ENCODE data around the gene PLA2G4E. TPM values are rescaled to one million over a fixed set of nuclear protein-coding genes. Genes with fewer than 3 reads are reported as not detected.

PLA2G4E gene
- total RNA-seq, 6 donors from 2014 or later = 0.13 to 5.2 (median 1.1) TPM; not detected in 2

- Histone ChIP-seq H3K4me3 (no peak overlapping the region), H3K4me1 (peaks cover 4 to 16% (median 9%) of the 10 kb centered on the region in 4 donors), H3K36me3 (peaks cover 0 to 45% (median 12%) of the 10 kb centered on the region in 4 donors), H3K9me3 (no peaks in the 10 kb centered on the region), H3K27ac (peak overlapping the region in 2 of 4 donors; percentile 63 to 67), H3K27me3 (no peaks in the 10 kb centered on the region)
- TF ChIP-seq POLR2A (IDR thresholded peaks at IDR 0.05) (no peak), EP300 (IDR thresholded peaks at IDR 0.05) (no peak), POLR2AphosphoS5 (IDR thresholded peaks at IDR 0.05) (no peak)
- TF ChIP-seq, protein P1, sequence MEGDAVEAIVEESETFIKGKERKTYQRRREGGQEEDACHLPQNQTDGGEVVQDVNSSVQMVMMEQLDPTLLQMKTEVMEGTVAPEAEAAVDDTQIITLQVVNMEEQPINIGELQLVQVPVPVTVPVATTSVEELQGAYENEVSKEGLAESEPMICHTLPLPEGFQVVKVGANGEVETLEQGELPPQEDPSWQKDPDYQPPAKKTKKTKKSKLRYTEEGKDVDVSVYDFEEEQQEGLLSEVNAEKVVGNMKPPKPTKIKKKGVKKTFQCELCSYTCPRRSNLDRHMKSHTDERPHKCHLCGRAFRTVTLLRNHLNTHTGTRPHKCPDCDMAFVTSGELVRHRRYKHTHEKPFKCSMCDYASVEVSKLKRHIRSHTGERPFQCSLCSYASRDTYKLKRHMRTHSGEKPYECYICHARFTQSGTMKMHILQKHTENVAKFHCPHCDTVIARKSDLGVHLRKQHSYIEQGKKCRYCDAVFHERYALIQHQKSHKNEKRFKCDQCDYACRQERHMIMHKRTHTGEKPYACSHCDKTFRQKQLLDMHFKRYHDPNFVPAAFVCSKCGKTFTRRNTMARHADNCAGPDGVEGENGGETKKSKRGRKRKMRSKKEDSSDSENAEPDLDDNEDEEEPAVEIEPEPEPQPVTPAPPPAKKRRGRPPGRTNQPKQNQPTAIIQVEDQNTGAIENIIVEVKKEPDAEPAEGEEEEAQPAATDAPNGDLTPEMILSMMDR (IDR thresholded peaks at IDR 0.05) = no peak
- WGBS, 2 donors = 81 to 85% methylated on average over 6 of the region's 6 CpGs
- no peak for DNase-seq
- no peak for ATAC-seq (ENCODE audit: low FRiP score in 2 of 2)
Measured at GRCh38 chr15:41943543-41944312, 77.1 kb downstream of the PLA2G4E start.

DNA sequence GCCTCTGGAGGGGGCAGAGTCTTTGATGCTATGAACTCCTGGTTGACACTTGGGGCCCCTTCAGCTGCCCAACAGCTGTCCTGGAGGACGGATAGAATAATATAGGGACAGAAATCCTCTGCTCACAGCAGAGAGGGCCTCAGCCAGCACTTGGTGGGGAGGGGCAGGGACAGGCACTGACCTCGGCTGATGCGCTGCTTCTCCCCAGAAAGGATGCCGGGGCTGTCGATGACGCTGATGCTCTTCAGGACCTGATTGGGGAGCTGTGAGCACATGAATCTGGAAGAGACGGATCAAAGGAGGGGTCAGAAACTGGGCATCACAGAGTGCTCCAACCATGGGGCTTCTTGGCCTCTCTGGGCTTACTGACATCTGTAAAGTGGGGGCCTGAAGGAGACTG is 78.0 kb downstream of the PLA2G4E start:
- TF ChIP-seq, protein P1 (IDR thresholded peaks at IDR 0.05) = no peak
- TF ChIP-seq POLR2A (IDR thresholded peaks at IDR 0.05) (no peak), EP300 (IDR thresholded peaks at IDR 0.05) (no peak), POLR2AphosphoS5 (IDR thresholded peaks at IDR 0.05) (no peak)
- Histone ChIP-seq H3K4me1 (peaks cover 9 to 25% (median 14%) of the 10 kb centered on the region in 4 donors), H3K27me3 (no peaks in the 10 kb centered on the region), H3K36me3 (peaks cover 0 to 45% (median 12%) of the 10 kb centered on the region in 4 donors), H3K9me3 (no peaks in the 10 kb centered on the region), H3K4me3 (no peak overlapping the region), H3K27ac (no peak overlapping the region)
- WGBS, 2 donors = 77 to 92% methylated on average over 7 of the region's 7 CpGs
- ATAC-seq (ENCODE audit: low FRiP score in 2 of 2) (no peak), DNase-seq (no peak)

GRCh38 chr15:41941644-41942415 is 79.0 kb downstream of the PLA2G4E start:
- DNase-seq = no peak
- TF ChIP-seq, protein P1 (IDR thresholded peaks at IDR 0.05) = no peak
- TF ChIP-seq EP300 (IDR thresholded peaks at IDR 0.05) = no peak
- no peak for TF ChIP-seq POLR2A (IDR thresholded peaks at IDR 0.05)
- no peak for TF ChIP-seq POLR2AphosphoS5 (IDR thresholded peaks at IDR 0.05)
- H3K4me3 ChIP-seq = no peak overlapping the region
- no peak overlapping the region for H3K27ac ChIP-seq
- no peak for ATAC-seq (ENCODE audit: low FRiP score in 2 of 2)
- no peaks in the 10 kb centered on the region for H3K9me3 ChIP-seq
- H3K4me1 ChIP-seq = peaks cover 20 to 35% (median 23%) of the 10 kb centered on the region in 4 donors
- WGBS, 2 donors = 91 to 92% methylated on average over 20 to 22 of the region's 22 CpGs
- H3K27me3 ChIP-seq = no peaks in the 10 kb centered on the region
- peaks cover 0 to 45% (median 12%) of the 10 kb centered on the region in 4 donors for H3K36me3 ChIP-seq

DNA sequence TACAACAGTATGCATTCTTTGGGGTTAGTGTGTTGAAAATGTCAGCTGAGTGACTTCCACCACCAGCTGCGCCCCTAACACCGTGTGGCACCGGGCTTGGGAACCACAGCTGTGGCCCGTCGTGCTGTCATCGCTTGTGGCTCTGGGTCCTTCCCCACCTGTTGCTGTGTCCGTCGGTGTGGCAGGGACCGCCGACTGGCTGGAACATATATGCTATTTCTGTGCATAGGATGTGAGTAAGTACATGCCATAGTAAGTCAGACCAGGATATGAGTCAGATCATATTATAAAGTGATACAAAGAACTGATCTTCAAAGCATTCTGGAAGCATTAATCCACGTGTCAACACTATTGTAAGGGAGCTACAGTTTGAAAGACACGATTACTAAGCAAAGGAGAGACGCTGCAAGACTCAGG is 80.4 kb downstream of the PLA2G4E start:
- TF ChIP-seq POLR2AphosphoS5 (IDR thresholded peaks at IDR 0.05) = no peak
- TF ChIP-seq POLR2A (IDR thresholded peaks at IDR 0.05) = no peak
- TF ChIP-seq EP300 (IDR thresholded peaks at IDR 0.05) = no peak
- TF ChIP-seq, protein P1 (IDR thresholded peaks at IDR 0.05) = no peak
- Histone ChIP-seq H3K9me3 (no peaks in the 10 kb centered on the region), H3K4me1 (peaks cover 24 to 45% (median 28%) of the 10 kb centered on the region in 4 donors), H3K4me3 (no peak overlapping the region), H3K36me3 (peaks cover 0 to 39% (median 12%) of the 10 kb centered on the region in 4 donors), H3K27me3 (no peaks in the 10 kb centered on the region), H3K27ac (peak overlapping the region in 2 of 4 donors; percentile 20 to 44)
- no peak for DNase-seq
- WGBS, 2 donors = 79 to 86% methylated on average over 13 of the region's 13 CpGs
- ATAC-seq (ENCODE audit: low FRiP score in 2 of 2) = no peak
